ENCODE data around the gene CREB3L1.

The CREB3L1 gene

DNA sequence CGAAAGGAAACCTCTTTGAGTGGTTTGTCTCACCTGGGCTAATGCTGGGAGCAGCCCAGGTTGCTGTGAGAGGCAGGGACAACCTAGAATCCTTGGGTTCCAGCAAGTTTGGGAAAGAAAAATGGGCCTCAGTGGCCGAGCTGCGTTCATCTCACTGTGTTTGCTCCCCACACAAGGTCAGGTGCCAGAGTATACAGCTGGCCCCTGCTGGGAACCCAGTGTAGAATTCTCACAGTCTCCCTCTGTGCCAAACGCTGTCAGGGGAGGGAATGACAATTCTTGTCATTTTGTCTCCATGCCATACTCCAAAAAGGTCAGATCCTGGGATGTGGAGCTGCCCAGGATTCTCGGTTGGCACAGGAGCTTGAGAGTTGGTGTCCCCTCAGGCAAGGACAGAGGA, 74.1 kb downstream of the CREB3L1 start:
- H4K20me1 ChIP-seq (ENCODE audit: control insufficient read depth, insufficient read depth, low read depth, low read length) = peaks cover 12% of the 10 kb centered on the region
- H3F3A ChIP-seq (ENCODE audit: control insufficient read depth, insufficient read depth) = no peaks in the 10 kb centered on the region
- no peaks in the 10 kb centered on the region for H3K9me2 ChIP-seq (replicated peaks; ENCODE audit: control insufficient read depth, low read length)
- H3K36me3 ChIP-seq (ENCODE audit: control insufficient read depth, low read length) = no peaks in the 10 kb centered on the region; the same call in 1 of the 2 replicates
- H3K79me2 ChIP-seq (ENCODE audit: control insufficient read depth, low read length) = peaks cover 76% of the 10 kb centered on the region
- no peak overlapping the region for H3K4me3 ChIP-seq (ENCODE audit: low read length)
- peaks cover 28% of the 10 kb centered on the region for H3K4me1 ChIP-seq (ENCODE audit: control insufficient read depth, low read length)
- no peaks in the 10 kb centered on the region for H3K9me3 ChIP-seq (ENCODE audit: control insufficient read depth, insufficient read depth, low read length)
- no peak overlapping the region for H3K27ac ChIP-seq (ENCODE audit: low read depth, low read length)
- TF ChIP-seq EZH2phosphoT487 (IDR thresholded peaks at IDR 0.05; ENCODE audit: borderline replicate concordance, low read length) = no peak
- TF ChIP-seq, protein P1, sequence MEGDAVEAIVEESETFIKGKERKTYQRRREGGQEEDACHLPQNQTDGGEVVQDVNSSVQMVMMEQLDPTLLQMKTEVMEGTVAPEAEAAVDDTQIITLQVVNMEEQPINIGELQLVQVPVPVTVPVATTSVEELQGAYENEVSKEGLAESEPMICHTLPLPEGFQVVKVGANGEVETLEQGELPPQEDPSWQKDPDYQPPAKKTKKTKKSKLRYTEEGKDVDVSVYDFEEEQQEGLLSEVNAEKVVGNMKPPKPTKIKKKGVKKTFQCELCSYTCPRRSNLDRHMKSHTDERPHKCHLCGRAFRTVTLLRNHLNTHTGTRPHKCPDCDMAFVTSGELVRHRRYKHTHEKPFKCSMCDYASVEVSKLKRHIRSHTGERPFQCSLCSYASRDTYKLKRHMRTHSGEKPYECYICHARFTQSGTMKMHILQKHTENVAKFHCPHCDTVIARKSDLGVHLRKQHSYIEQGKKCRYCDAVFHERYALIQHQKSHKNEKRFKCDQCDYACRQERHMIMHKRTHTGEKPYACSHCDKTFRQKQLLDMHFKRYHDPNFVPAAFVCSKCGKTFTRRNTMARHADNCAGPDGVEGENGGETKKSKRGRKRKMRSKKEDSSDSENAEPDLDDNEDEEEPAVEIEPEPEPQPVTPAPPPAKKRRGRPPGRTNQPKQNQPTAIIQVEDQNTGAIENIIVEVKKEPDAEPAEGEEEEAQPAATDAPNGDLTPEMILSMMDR (IDR thresholded peaks at IDR 0.05; ENCODE audit: low read depth, low read length, poor library complexity, severe bottlenecking) = no peak
- H3K4me2 ChIP-seq (ENCODE audit: low read length) = no peak overlapping the region
- peaks cover 3% of the 10 kb centered on the region for H3K27me3 ChIP-seq (ENCODE audit: control insufficient read depth, low read length)

DNA sequence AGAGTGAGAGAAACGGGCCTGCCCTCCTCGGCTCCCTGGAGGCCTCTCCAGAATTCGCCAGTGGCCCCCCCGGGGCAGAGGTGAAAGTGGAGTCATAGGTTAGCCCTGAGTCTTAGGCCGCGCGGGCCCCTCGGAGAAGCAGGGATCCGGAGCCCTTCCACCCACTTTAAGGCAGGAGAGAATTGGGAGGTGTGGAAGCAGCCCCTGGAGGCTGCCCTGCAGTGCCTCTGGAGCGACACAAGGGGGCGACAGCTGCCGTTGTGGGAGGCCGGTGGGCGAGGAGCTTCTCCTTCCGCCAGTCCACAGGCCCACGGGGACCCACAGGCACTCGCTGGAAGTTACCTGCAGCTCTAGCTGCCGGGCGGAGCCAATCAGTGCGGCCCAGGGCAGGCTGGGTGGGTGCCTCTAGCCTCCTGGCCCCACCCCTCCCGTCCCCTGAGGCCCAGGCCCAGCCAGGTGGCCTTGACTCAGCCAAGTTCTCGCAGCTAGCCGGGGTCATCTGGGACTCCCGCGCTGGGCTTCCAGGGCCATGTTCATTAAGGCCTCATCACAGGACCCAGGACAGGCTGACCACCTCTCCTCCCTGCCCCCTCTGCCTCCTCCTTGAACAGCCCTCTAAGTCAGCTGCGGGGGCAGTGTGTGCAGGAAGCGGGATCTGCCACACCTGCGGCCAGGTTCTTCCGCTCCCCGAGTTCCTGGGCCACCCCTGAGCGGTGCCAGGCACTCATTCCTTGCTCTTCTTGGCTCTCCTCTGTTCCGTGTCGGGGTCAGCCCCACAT, 74.8 kb downstream of the CREB3L1 start:
- Histone ChIP-seq H3K27ac (ENCODE audit: low read depth, low read length) (no peak overlapping the region), H4K20me1 (ENCODE audit: control insufficient read depth, insufficient read depth, low read depth, low read length) (peaks cover 11% of the 10 kb centered on the region), H3F3A (ENCODE audit: control insufficient read depth, insufficient read depth) (no peaks in the 10 kb centered on the region), H3K27me3 (ENCODE audit: control insufficient read depth, low read length) (no peaks in the 10 kb centered on the region), H3K79me2 (ENCODE audit: control insufficient read depth, low read length) (peaks cover 82% of the 10 kb centered on the region), H3K4me3 (ENCODE audit: low read length) (no peak overlapping the region), H3K4me1 (ENCODE audit: control insufficient read depth, low read length) (peaks cover 24% of the 10 kb centered on the region), H3K4me2 (ENCODE audit: low read length) (no peak overlapping the region), H3K9me2 (replicated peaks; ENCODE audit: control insufficient read depth, low read length) (no peaks in the 10 kb centered on the region), H3K9me3 (ENCODE audit: control insufficient read depth, insufficient read depth, low read length) (no peaks in the 10 kb centered on the region), H3K36me3 (ENCODE audit: control insufficient read depth, low read length) (no peaks in the 10 kb centered on the region; the same call in 1 of the 2 replicates)
- TF ChIP-seq, protein P1 (IDR thresholded peaks at IDR 0.05; ENCODE audit: low read depth, low read length, poor library complexity, severe bottlenecking) = peak; percentile 93
- no peak for TF ChIP-seq EZH2phosphoT487 (IDR thresholded peaks at IDR 0.05; ENCODE audit: borderline replicate concordance, low read length)

DNA sequence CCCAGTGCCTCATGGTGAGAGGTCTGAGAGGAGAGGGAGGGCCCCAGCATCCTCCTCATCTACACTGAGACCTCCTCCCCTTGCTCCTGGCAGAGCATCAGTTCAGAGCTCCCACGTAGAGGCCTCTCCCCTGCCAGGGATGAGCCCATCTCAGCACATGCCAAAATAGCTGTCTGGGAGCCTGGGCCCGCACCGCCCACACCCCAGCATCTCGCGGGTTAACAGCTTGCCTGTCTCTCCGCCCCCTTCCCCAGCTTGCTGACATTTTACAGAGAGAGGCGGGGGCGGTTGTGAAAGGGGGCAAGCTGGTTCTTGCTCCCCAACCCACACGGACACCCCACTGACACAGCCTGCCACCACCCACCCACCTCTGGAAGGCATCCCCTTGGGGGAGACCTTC, 76.2 kb downstream of the CREB3L1 start:
- Histone ChIP-seq H3K79me2 (ENCODE audit: control insufficient read depth, low read length) (peaks cover 77% of the 10 kb centered on the region), H3K27ac (ENCODE audit: low read depth, low read length) (no peak overlapping the region)

More for the DNA sequence above, 76.2 kb downstream of the CREB3L1 start:
- Histone ChIP-seq H3F3A (ENCODE audit: control insufficient read depth, insufficient read depth) (no peaks in the 10 kb centered on the region), H3K9me2 (replicated peaks; ENCODE audit: control insufficient read depth, low read length) (no peaks in the 10 kb centered on the region), H4K20me1 (ENCODE audit: control insufficient read depth, insufficient read depth, low read depth, low read length) (peaks cover 7% of the 10 kb centered on the region), H3K27me3 (ENCODE audit: control insufficient read depth, low read length) (no peaks in the 10 kb centered on the region), H3K4me1 (ENCODE audit: control insufficient read depth, low read length) (peaks cover 17% of the 10 kb centered on the region), H3K4me3 (ENCODE audit: low read length) (no peak overlapping the region), H3K9me3 (ENCODE audit: control insufficient read depth, insufficient read depth, low read length) (no peaks in the 10 kb centered on the region), H3K4me2 (ENCODE audit: low read length) (no peak overlapping the region), H3K36me3 (ENCODE audit: control insufficient read depth, low read length) (no peaks in the 10 kb centered on the region; the same call in 1 of the 2 replicates)
- TF ChIP-seq EZH2phosphoT487 (IDR thresholded peaks at IDR 0.05; ENCODE audit: borderline replicate concordance, low read length) = no peak
- TF ChIP-seq, protein P1 (IDR thresholded peaks at IDR 0.05; ENCODE audit: low read depth, low read length, poor library complexity, severe bottlenecking) = no peak

All from DOHH2 (cell line).